ENCODE measurements around the gene BCAS4. TPM values are rescaled to one million over a fixed set of nuclear protein-coding genes. Genes with fewer than 3 reads are reported as not detected.

BCAS4 gene
- total and polyA plus RNA-seq, 3 experiments from 2014 or later: 23.3 to 29.3 (median 25.0) TPM

GRCh38 chr20:50885068-50885467 is 90.2 kb downstream of the BCAS4 start:
- no peak overlapping the region for H3K27ac ChIP-seq (ENCODE audit: low read depth, low read length)
- no peak for DNase-seq
- H3K27me3 ChIP-seq (ENCODE audit: insufficient read depth, low read length, poor library complexity, severe bottlenecking): no peaks in the 10 kb centered on the region
- ChIA-PET POLR2A (interaction anchor here (0.6 to 0.9 kb wide), 2 partner anchors 30 to 84 kb away, joined by 3 read pairs; no protein-coding TSS in a partner anchor), CTCF (interaction anchor here (1.0 kb wide), 1 partner anchor 91 kb away, joined by 3 read pairs; no protein-coding TSS in a partner anchor)
- Mint-ChIP-seq H3K4me1 (peaks cover 0 to 14% (median 2%) of the 10 kb centered on the region in 3 donors), H3K4me3 (no peak overlapping the region), H3K27ac (peak overlapping the region in 4 of 8 donors; percentile 15 to 75 (median 32)), H3K27me3 (no peaks in the 10 kb centered on the region), H3K36me3 (peaks cover 0 to 41% (median 5%) of the 10 kb centered on the region in 3 donors), H3K9me3 (no peaks in the 10 kb centered on the region)
- no peaks in the 10 kb centered on the region for H3K4me1 ChIP-seq (ENCODE audit: insufficient read depth, low read length)
- no peak overlapping the region for H3K4me3 ChIP-seq (ENCODE audit: low read length)
- H3K9me3 ChIP-seq (ENCODE audit: low read length): no peaks in the 10 kb centered on the region
- H3K36me3 ChIP-seq (ENCODE audit: insufficient read depth, low read length): peaks cover 14% of the 10 kb centered on the region

- H3K27ac Mint-ChIP-seq: peak overlapping the region in 1 of 8 donors; percentile 75
These were observed 90.9 kb downstream of the BCAS4 start for GRCh38 chr20:50885781-50886180.

GRCh38 chr20:50886184-50886790 is 91.4 kb downstream of the BCAS4 start:
- Histone ChIP-seq H3K36me3 (ENCODE audit: insufficient read depth, low read length) (peaks cover 24% of the 10 kb centered on the region), H3K4me1 (ENCODE audit: insufficient read depth, low read length) (no peaks in the 10 kb centered on the region), H3K9me3 (ENCODE audit: low read length) (no peaks in the 10 kb centered on the region), H3K4me3 (ENCODE audit: low read length) (no peak overlapping the region), H3K27me3 (ENCODE audit: insufficient read depth, low read length, poor library complexity, severe bottlenecking) (no peaks in the 10 kb centered on the region), H3K27ac (ENCODE audit: low read depth, low read length) (no peak overlapping the region)
- peaks cover 0 to 49% (median 5%) of the 10 kb centered on the region in 3 donors for H3K36me3 Mint-ChIP-seq
- no peak for DNase-seq
- POLR2A ChIA-PET: no interaction called here
- peaks cover 0 to 25% (median 2%) of the 10 kb centered on the region in 3 donors for H3K4me1 Mint-ChIP-seq
- H3K4me3 Mint-ChIP-seq: no peak overlapping the region
- H3K27ac Mint-ChIP-seq: no peak overlapping the region
- CTCF ChIA-PET: no interaction called here
- H3K27me3 Mint-ChIP-seq: no peaks in the 10 kb centered on the region
- no peaks in the 10 kb centered on the region for H3K9me3 Mint-ChIP-seq

More at GRCh38 chr20:50885781-50886180, 90.9 kb downstream of the BCAS4 start:
- H3K4me3 Mint-ChIP-seq: no peak overlapping the region
- POLR2A ChIA-PET: interaction anchor here (0.9 kb wide), 1 partner anchor 29 kb away, joined by 3 read pairs; no protein-coding TSS in a partner anchor
- H3K9me3 Mint-ChIP-seq: no peaks in the 10 kb centered on the region
- CTCF ChIA-PET: no interaction called here
- no peaks in the 10 kb centered on the region for H3K9me3 ChIP-seq (ENCODE audit: low read length)
- H3K36me3 Mint-ChIP-seq: peaks cover 0 to 44% (median 5%) of the 10 kb centered on the region in 3 donors
- no peaks in the 10 kb centered on the region for H3K27me3 Mint-ChIP-seq
- H3K4me1 ChIP-seq (ENCODE audit: insufficient read depth, low read length): no peaks in the 10 kb centered on the region
- peaks cover 0 to 20% (median 2%) of the 10 kb centered on the region in 3 donors for H3K4me1 Mint-ChIP-seq
- H3K4me3 ChIP-seq (ENCODE audit: low read length): no peak overlapping the region
- H3K27me3 ChIP-seq (ENCODE audit: insufficient read depth, low read length, poor library complexity, severe bottlenecking): no peaks in the 10 kb centered on the region
- H3K36me3 ChIP-seq (ENCODE audit: insufficient read depth, low read length): peaks cover 19% of the 10 kb centered on the region
- DNase-seq: no peak
- no peak overlapping the region for H3K27ac ChIP-seq (ENCODE audit: low read depth, low read length)

GRCh38 chr20:50887576-50887975 is 92.7 kb downstream of the BCAS4 start:
- POLR2A ChIA-PET: no interaction called here
- Histone ChIP-seq H3K4me1 (ENCODE audit: insufficient read depth, low read length) (no peaks in the 10 kb centered on the region), H3K9me3 (ENCODE audit: low read length) (no peaks in the 10 kb centered on the region), H3K27ac (ENCODE audit: low read depth, low read length) (no peak overlapping the region), H3K36me3 (ENCODE audit: insufficient read depth, low read length) (peaks cover 37% of the 10 kb centered on the region), H3K4me3 (ENCODE audit: low read length) (no peak overlapping the region), H3K27me3 (ENCODE audit: insufficient read depth, low read length, poor library complexity, severe bottlenecking) (no peaks in the 10 kb centered on the region)
- Mint-ChIP-seq H3K4me1 (peaks cover 5 to 35% (median 5%) of the 10 kb centered on the region in 3 donors), H3K4me3 (no peak overlapping the region), H3K27ac (peak overlapping the region in 2 of 8 donors; percentile 47 to 58), H3K27me3 (no peaks in the 10 kb centered on the region), H3K36me3 (peaks cover 6 to 61% (median 7%) of the 10 kb centered on the region in 3 donors), H3K9me3 (no peaks in the 10 kb centered on the region)
- no peak for DNase-seq
- CTCF ChIA-PET: interaction anchor here (0.9 to 1.7 kb wide), 2 partner anchors 13 to 42 kb away, joined by 3 read pairs; no protein-coding TSS in a partner anchor

- Histone ChIP-seq H3K9me3 (ENCODE audit: low read length) (no peaks in the 10 kb centered on the region), H3K36me3 (ENCODE audit: insufficient read depth, low read length) (peaks cover 60% of the 10 kb centered on the region), H3K4me3 (ENCODE audit: low read length) (no peak overlapping the region), H3K27ac (ENCODE audit: low read depth, low read length) (no peak overlapping the region), H3K4me1 (ENCODE audit: insufficient read depth, low read length) (no peaks in the 10 kb centered on the region), H3K27me3 (ENCODE audit: insufficient read depth, low read length, poor library complexity, severe bottlenecking) (no peaks in the 10 kb centered on the region)
- no peaks in the 10 kb centered on the region for H3K27me3 Mint-ChIP-seq
- H3K36me3 Mint-ChIP-seq: peaks cover 6 to 77% (median 17%) of the 10 kb centered on the region in 3 donors
- ChIA-PET POLR2A (no interaction called here), CTCF (interaction anchor here (0.8 to 2.2 kb wide), 3 partner anchors 18 to 97 kb away, joined by 3 to 7 read pairs (median 4); partner anchors contain the start of gene BCAS4)
- H3K9me3 Mint-ChIP-seq: no peaks in the 10 kb centered on the region
- no peak for DNase-seq
- H3K4me3 Mint-ChIP-seq: no peak overlapping the region
- H3K27ac Mint-ChIP-seq: peak overlapping the region in 4 of 8 donors; percentile 15 to 46 (median 31)
- peaks cover 4 to 31% (median 5%) of the 10 kb centered on the region in 3 donors for H3K4me1 Mint-ChIP-seq
These were observed 96.3 kb downstream of the BCAS4 start for GRCh38 chr20:50891138-50891537.

- H3K27ac ChIP-seq (ENCODE audit: low read depth, low read length): no peak overlapping the region
- peaks cover 6 to 83% (median 20%) of the 10 kb centered on the region in 3 donors for H3K36me3 Mint-ChIP-seq
- no peak overlapping the region for H3K4me3 ChIP-seq (ENCODE audit: low read length)
- no peaks in the 10 kb centered on the region for H3K9me3 Mint-ChIP-seq
- H3K27me3 ChIP-seq (ENCODE audit: insufficient read depth, low read length, poor library complexity, severe bottlenecking): no peaks in the 10 kb centered on the region
- peaks cover 5 to 34% (median 6%) of the 10 kb centered on the region in 3 donors for H3K4me1 Mint-ChIP-seq
- no peaks in the 10 kb centered on the region for H3K27me3 Mint-ChIP-seq
- H3K4me3 Mint-ChIP-seq: no peak overlapping the region
- no peaks in the 10 kb centered on the region for H3K9me3 ChIP-seq (ENCODE audit: low read length)
- H3K4me1 ChIP-seq (ENCODE audit: insufficient read depth, low read length): no peaks in the 10 kb centered on the region
- H3K27ac Mint-ChIP-seq: peak overlapping the region in 6 of 8 donors; percentile 11 to 91 (median 64)
- CTCF ChIA-PET: interaction anchor here (2.2 kb wide), 1 partner anchor 98 kb away, joined by 7 read pairs; the partner anchor contains the start of gene BCAS4
- peaks cover 62% of the 10 kb centered on the region for H3K36me3 ChIP-seq (ENCODE audit: insufficient read depth, low read length)
- DNase-seq: no peak
- POLR2A ChIA-PET: no interaction called here
These were observed 97.5 kb downstream of the BCAS4 start for GRCh38 chr20:50892394-50892793.

GRCh38 chr20:50893620-50894019 is 98.8 kb downstream of the BCAS4 start:
- Mint-ChIP-seq H3K4me3 (no peak overlapping the region), H3K27me3 (no peaks in the 10 kb centered on the region), H3K36me3 (peaks cover 11 to 83% (median 24%) of the 10 kb centered on the region in 3 donors), H3K9me3 (no peaks in the 10 kb centered on the region), H3K27ac (peak overlapping the region in 4 of 8 donors; percentile 11 to 35 (median 14)), H3K4me1 (peaks cover 6 to 35% (median 10%) of the 10 kb centered on the region in 3 donors)
- peaks cover 68% of the 10 kb centered on the region for H3K36me3 ChIP-seq (ENCODE audit: insufficient read depth, low read length)
- CTCF ChIA-PET: no interaction called here
- H3K27ac ChIP-seq (ENCODE audit: low read depth, low read length): no peak overlapping the region
- no peak overlapping the region for H3K4me3 ChIP-seq (ENCODE audit: low read length)
- POLR2A ChIA-PET: no interaction called here
- H3K27me3 ChIP-seq (ENCODE audit: insufficient read depth, low read length, poor library complexity, severe bottlenecking): no peaks in the 10 kb centered on the region
- H3K9me3 ChIP-seq (ENCODE audit: low read length): no peaks in the 10 kb centered on the region
- H3K4me1 ChIP-seq (ENCODE audit: insufficient read depth, low read length): no peaks in the 10 kb centered on the region
- no peak for DNase-seq

GRCh38 chr20:50895111-50895830 is 100.4 kb downstream of the BCAS4 start:
- Mint-ChIP-seq H3K4me1 (peaks cover 6 to 29% (median 10%) of the 10 kb centered on the region in 3 donors), H3K27me3 (no peaks in the 10 kb centered on the region), H3K36me3 (peaks cover 11 to 80% (median 23%) of the 10 kb centered on the region in 3 donors), H3K4me3 (no peak overlapping the region), H3K27ac (peak overlapping the region in 1 of 8 donors; percentile 47), H3K9me3 (no peaks in the 10 kb centered on the region)
- no peaks in the 10 kb centered on the region for H3K27me3 ChIP-seq (ENCODE audit: insufficient read depth, low read length, poor library complexity, severe bottlenecking)
- peaks cover 63% of the 10 kb centered on the region for H3K36me3 ChIP-seq (ENCODE audit: insufficient read depth, low read length)
- H3K4me3 ChIP-seq (ENCODE audit: low read length): no peak overlapping the region
- no peaks in the 10 kb centered on the region for H3K4me1 ChIP-seq (ENCODE audit: insufficient read depth, low read length)
- POLR2A ChIA-PET: no interaction called here
- CTCF ChIA-PET: interaction anchor here (1.3 to 1.9 kb wide), 5 partner anchors 12 to 105 kb away, joined by 3 to 7 read pairs (median 4); partner anchors contain the start of gene BCAS4
- no peak for DNase-seq
- H3K9me3 ChIP-seq (ENCODE audit: low read length): no peaks in the 10 kb centered on the region
- no peak overlapping the region for H3K27ac ChIP-seq (ENCODE audit: low read depth, low read length)

Data from CD8-positive, alpha-beta memory T cell (primary cell).